Hypothalamus (tissue), 51 donors: ENCODE data around the gene TRMT2A.

ENCODE experiments used
- DNase-seq, 51 donors: peaks; one replicate each; lab custom pipeline; 2025; lab: John Stamatoyannopoulos, UW

TRMT2A gene

DNA sequence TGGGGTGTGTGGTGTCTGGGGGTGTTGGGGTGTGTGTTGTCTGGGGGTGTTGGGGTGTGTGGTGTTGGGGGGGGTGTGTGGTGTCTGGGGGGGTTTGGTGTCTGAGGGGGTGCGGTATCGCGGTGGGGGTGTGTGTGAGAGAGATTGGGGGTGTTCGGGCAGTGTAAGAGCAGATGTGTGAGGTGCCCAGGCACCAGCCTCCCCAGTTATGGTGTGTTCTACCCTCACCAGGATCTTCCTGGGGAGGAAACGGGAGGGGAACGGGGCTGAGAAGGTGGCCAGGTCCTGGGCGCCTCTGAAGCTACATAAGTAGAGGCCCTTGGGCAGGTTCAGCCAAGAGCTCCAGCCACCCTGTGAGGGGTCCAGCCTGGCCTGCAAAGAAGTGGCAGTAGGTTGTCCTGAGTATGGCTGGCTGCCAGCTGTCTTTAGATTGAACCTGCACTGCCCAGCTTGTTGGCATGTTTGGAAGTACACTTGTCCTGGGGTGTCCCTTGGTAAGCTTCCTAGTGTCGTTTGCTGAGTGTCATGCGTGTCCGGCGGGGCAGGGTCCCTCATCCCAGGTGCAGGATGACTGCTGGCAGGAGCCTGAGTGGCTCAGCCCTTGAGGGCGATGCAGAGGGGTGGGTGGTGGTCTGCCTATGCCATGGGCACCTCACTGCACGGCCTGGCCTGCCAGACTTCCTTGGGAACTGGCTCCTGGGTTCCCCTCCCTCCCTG lies 6.5 kb upstream of the TRMT2A start:
- no peak for DNase-seq

GRCh38 chr22:20121856-20122415 lies 4.9 kb upstream of the TRMT2A start:
- DNase-seq: no peak

DNA sequence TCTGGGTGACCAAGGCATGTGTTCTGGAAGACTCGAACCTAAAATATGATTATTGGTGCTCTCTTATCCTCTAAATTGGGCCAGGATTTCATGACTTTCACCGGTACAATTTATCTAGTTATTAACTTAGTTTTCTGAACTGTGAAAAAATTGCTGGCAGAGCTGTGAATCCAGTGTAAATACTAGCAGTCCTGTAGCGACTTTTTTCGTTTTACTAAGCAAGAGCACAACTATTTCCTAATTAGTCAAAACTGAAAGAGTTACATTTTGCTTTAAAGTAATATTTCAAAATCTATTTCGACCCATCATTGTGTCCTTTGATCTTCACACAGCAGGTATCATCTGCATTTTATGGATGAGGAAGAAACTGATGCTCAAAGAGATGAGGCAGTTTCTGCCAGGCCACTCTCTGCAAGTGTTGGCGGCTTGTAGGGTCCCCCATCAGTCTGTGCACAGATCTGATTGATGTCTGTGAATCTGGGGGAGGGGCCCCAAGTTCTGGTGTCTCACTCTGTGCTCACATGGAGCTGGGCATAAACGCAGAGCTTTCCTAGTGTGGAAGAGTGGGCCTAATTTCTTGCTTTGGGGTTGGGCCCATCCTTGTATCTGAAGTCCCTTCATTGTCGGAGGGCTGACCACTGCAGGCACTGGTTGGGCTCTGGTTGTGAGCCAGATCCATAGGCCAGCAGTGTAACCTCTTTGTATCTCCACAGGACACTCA lies 1.4 kb upstream of the TRMT2A start:
- DNase-seq: no peak

GRCh38 chr22:20117633-20118299 lies 740 bp upstream of the TRMT2A start:
- peak in 3 of 51 donors; percentile 41 to 58 (median 45) for DNase-seq

DNA sequence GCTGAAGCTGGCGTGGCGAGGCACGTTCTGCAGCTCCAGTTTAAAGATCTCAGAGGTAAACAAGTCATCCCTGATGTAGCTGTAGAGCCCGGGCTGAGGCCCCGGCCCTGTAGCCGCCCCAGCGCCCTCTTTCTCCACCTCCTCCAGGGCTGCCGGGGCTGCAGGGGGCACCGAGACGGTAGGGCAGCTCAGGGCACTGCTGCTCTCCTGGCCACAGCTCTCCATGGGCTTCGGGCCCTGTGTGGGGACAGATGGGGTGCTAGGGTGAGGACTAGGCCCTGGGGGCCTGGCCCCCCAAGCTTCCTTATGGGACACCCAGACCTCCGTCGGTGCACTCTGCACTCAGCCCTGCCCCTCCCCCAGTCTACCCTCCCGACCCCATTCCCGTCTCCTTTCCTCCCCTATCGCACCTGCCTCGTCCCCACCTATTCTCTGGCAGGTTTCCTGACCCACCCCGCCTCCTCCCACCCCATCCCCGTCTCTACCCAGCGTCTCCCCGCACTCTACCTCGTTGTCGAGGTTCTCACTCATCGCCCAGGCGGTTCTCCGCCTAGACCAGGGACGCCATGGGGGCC lies 563 bp downstream of the TRMT2A start:
- DNase-seq: no peak

DNA sequence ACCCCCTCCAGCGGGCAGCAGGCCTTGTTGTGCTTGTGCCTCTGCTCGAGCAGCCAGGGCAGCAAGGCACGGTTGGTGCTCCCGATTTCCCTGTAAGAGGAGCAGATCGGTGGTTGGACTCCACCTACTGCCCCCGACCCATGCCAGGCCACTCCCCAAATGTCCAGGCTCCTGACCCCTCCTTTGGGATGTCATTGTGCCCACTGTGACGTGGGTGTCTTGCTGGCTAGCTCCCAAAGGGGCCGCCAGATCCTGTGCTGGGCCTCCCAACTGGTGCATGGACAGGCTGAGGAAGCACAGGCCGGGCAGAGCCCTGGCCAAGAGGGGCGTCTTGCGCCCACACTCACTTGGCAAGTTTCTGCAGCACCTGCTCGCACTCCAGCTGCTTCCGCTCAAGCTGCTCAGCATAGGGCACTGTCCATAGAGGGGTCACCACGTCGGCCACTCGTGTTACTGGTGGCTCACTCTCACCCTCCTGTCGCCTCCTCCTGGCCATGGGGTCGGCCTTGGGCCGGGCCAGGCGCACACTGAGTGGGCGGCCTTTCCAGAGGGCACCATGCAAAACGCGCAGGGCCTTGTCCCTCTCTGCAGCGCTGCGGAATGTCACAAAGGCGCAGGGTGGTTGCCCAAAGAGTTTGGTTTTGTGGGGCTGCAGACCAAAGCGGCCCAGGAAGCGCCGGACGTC lies 1.2 kb downstream of the TRMT2A start, which contains the start of gene RANBP1:
Gene RANBP1 (plus strand): TSS at position 414 of the 685 bp plus-strand sequence. CDS start 81 bp downstream, at position 495.
- no peak for DNase-seq

DNA sequence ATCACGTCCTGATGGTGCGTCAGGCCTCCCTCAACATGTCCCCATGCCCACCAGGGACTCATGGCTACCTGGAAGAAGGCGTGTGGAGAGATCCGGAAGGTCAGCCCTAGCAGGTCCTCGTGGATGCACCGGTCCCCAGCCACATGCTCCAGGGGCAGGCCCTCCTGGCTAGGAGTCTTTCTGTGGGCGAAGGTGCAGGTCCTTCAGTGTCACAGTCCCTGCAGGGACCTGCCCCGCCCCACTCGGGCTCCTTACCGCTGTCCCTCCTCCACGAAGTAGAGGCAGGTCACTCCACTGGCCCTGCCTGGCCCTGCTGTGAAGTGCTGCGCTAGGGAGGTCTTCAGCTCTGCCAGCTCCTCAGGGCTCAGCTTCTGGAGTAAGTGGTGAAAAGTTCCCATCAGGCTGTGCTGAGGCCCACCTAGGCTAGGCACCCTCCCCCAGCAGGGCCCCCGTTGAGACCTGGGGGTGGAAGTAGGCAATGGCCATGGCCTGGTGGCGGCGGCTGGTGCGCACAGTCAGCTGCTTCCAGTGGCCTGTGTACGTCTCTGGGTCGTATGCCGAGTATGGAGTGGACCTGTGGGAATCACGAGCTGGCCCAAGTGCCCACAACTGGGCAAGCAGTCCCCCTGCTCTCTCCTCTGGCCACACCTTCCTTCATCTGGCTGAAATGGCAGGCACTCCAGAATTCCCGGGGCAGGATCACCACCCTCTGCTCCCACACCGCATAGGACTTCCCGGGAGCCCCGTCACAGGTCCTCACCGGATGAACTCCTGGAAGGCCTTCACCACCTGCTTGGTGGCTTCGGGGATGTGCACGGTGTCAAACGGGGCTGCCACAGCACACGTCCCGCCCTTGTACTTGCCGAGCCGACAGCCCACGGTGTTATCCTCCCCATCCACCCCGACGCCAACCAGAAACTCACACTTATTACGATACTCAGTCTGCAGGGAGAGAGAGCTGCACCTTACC lies 2.2 kb downstream of the TRMT2A start:
- DNase-seq: no peak

DNA sequence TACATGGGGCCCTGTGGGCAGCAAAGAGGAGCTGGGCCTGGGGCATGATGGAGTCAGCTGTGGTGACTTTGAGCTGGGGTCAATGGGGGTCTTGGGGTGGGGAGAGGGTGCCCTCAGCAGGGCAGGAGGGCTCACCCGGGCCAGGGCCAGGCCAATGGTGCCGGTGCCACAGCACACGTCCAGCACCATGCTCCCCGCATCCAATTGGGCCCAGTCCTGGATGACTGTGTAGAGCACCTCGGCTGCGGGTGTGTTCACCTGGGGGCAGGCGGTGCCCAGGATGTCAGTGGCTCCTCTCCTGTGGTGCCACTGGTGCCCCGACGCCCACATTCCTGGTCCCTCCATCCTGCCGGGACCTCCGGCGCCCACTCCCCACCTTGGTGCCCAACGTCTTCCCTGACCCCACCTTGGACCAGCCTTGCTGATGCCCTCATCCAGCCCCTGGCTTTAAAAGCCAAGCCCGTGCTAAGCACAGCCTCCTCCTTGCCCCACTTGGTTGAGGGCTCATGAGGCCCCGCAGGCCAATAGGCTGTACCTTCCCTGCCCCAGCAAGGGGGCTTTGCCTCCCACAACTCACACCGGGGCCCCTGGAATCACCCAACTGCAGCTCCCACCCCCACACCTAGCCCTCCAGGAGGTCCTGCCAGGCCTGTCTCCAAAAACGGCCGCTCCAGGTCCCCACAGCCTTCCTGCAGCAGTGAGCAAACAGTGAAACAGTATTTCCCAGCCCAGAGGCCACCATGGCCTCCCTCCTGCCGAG lies 3.3 kb downstream of the TRMT2A start:
- no peak for DNase-seq

- no peak for DNase-seq
These were observed 4.2 kb downstream of the TRMT2A start for GRCh38 chr22:20112623-20113511.

GRCh38 chr22:20111689-20112622 lies 5.1 kb downstream of the TRMT2A start:
- DNase-seq: peak in 3 of 51 donors; percentile 23 to 31 (median 29)

DNA sequence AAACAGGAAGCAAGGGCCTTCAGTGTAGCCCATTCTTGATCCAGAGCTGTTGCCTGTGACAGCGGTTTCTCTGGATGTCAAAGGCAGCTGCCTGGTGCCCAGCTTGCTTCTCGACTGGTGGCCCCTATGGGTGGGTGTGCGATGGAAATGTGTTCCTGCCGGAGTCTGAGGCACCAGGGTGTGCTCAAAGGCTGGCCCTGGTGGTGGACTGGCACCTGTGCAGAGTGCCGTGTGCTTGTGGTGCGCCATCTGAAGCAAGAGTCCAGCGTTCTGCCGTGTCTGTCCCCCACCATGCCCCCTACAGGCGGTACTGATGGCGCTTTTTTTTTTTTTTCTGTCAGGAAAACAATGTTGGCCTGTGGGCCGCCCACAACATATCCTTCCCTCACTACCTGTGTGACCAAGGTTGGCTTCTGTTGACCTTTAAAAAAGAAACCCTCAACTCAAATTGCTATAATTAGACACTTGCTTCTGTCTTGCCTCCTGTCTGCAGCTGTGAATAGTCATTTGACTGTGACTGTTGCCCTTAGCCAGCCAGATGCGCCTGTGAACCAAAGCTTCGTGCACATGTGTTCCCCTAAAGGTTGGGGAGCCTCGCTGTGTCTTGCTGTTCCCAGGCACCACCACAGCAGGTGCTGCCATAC lies 5.9 kb downstream of the TRMT2A start:
- DNase-seq: no peak

DNA sequence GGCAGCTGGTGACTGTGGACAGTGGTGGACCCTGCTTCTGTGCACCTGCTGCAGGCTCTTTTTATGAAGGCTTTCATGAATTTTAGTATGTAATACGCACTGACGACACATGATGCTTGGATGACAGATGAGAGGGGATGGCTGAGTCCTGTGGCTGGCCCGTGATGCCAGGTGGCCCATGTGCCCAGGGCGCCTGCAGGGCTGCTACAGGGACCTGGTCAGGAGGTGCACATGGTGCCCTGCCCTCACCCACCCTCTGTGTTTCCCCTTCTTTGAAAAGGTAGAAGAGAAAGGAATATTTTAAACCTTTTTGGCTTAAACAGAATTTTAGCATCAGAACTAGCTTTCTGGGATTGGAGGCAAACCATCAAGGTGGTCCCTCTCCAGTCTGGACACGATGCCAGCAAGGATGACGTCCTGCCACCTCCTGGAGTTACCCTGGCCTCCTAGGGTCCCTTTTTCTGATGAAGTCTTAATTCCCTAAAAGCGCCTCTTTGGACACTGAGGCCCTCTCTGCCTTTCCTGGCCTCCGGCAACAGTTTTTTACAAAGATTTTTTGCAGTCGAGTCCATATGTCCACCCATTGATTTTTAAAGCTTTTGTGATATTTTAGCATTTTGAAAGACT lies 6.6 kb downstream of the TRMT2A start:
- no peak for DNase-seq

- no peak for DNase-seq
These were observed 7.3 kb downstream of the TRMT2A start for GRCh38 chr22:20109411-20110358.

GRCh38 chr22:20108757-20109230 lies 8.2 kb downstream of the TRMT2A start:
- no peak for DNase-seq
